NCI-H2227 (cell line): Measurements from ENCODE around the gene MYH14.
"Not testable (repeated sequence)": the region's sequence is repeated elsewhere in the genome, so short reads cannot be mapped to it uniquely, and the experiment has no call there.

Source experiments
- DNase-seq: peaks from one replicate; lab custom pipeline; 2025; ENCODE audit not compliant: unreplicated experiment; lab: John Stamatoyannopoulos, UW

Gene MYH14

DNA sequence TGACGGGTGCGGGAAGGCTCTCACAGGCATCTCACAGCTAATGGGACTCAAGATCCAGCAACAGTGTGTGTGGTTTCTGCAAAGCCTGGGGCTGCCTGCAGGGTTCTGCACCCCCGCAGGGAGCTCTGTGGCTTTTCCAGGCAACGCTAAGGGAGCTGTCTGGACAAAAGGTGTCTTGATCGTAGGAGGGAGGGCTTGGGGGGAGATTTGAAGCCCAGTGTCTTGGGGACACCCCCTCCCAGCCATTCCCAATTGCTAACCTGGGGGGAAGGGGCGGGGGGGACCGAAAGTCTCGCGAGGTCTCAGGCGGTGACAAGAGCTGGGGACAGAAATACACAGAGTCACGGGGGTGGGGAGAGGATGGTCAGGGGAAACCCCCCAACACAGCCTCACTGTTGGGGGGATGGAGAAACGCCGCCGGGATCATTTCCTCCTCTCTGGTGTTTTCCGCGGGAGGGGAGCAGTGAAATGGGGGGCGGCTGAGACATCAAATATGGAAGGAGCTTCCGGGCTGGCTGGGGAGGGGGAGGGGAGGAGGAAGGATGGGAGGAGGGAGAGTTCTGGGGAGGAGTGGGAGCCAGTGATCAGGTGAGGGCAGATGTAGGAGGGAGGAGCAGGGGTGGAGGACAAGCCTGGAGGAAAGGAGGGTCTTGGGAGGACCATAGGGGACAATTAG lies 112.5 kb downstream of the MYH14 start:
- DNase-seq: peak; percentile 89

DNA sequence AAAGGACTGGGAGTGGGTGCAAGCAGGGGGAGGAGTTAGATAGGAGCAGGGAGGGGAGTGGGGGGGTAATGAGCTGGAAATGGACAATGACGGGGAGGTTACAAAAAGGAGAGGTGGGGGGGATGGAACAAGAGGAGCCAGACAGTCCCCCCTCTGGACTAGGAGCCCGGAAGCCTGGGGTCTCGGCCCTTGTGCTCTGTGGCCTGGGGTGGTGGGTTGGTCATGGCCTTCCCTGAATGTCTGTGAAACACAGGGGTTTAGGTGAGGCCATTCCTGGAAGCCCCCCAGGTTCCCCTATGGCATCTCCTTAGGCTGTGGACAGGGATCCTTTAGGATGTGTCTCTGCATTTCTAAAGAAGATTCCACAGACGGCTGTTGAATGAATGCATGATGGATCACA lies 113.7 kb downstream of the MYH14 start:
- DNase-seq: no peak

DNA sequence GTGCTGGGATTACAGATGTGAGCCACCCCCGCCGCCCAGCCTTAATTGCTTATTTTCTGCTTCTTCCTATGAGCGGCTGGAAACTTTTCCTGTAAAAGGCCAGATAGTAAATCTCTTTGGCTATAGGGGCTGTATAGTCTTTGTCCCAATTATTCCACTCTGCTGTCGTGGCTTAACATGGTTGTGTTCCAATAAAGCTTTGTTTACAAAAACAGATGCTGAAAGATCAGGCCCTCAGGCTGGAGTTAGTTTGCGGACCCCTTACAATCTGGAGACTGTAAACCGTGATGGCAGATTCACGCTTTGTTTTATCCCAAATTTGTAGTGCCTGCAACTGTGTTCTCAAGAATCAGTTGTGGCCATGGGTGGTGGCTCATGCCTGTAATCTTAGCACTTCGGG lies 115.0 kb downstream of the MYH14 start:
- DNase-seq: no peak

DNA sequence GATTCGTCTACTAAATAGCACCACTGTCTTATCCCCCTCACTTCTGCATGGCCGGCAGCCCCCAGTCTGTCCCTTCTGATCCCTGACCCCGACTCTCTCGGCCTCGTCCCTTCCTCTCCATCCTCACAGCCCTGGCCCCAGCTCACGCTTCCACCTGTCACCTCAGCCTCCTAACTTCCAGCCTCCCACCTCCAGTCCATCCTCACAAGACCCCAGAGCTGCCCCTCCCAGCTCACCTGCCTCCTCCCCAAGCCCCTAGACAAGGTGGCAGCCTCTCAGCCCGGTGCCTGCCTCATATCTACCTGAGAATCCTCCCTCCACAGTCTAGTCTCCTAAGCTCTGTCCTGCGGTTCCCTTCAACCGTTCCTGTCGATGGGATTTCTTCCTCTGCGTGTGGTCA lies 115.7 kb downstream of the MYH14 start:
- DNase-seq: no peak

DNA sequence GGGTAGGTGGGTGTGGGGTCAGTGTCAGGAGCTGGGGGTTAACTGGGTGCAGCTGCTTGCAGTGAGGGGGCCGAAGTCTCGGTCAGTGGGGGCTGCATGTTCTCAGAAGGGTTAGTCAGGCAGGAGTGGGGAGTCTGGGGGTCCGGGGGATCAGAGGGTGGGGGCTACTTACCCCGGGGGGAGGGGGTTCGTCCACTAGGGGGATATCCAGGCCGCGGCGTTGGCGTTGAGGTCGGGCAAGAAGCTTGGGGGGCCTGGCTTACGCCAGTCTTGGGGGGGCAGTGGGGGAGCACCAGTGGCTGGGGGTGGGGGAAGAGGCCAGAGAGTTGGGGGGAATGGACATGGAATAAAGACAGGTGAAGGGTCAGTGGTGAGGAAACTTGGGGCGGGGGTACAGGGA lies 116.6 kb downstream of the MYH14 start:
- DNase-seq: no peak

DNA sequence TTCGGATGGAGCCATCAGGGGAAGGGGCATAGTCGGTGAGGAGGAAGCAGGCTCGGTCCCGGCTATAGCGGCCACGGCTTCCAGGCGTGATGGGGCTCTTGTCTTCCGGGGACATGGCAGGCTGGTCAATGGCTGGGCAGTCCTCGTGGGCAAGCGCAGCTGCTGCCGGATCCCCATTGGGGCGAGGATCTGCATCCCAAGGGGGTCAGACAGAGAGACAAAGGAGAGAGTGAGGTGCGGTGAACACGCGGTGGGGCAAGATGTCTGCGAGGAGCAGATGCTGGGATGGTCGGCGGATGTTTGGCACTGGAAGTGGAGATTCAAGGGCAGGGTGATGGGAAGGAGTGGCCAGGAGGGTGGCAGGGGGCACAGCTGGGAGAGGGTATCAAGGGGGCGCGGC lies 117.2 kb downstream of the MYH14 start:
- DNase-seq: no peak

DNA sequence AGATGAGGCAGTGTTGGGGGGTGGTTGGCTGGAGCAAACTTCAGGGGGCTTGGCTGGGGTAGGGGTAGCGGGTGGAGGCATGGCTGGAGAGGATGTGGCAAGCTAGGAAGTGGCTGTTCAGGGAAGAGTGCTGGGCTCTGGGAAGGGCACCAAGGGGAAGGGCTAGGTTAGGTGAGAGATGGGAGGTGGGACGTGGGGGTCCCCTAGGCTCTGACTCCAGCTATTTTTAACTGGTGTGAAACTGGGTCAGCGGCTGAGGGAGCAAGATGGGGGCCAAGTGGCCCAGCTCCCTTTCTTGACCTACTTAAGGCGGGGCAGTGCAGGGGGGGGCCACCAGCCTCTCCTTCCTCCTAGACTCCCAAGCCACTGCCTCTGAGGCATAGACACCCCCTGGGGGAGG lies 118.4 kb downstream of the MYH14 start:
- no peak for DNase-seq

DNA sequence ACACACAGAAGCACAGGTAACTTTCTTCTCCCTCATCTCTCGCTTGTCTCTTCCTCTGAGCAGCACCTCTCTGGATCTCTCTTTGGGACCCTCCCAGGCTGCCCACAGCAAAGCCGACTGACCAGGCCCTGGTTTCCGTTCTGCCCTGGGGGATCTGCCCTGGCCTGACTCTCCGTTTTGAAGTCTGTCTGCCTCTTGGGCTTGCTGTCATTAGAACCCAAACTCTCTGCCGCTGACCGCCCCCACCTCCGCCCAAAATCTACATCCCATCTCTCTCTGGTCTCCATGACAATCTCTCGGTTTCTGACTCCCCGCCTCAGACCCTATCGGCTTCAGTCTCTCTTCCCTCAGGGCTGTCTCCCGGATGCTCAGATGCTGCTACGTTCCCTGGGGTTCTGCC lies 118.8 kb downstream of the MYH14 start:
- no peak for DNase-seq

DNA sequence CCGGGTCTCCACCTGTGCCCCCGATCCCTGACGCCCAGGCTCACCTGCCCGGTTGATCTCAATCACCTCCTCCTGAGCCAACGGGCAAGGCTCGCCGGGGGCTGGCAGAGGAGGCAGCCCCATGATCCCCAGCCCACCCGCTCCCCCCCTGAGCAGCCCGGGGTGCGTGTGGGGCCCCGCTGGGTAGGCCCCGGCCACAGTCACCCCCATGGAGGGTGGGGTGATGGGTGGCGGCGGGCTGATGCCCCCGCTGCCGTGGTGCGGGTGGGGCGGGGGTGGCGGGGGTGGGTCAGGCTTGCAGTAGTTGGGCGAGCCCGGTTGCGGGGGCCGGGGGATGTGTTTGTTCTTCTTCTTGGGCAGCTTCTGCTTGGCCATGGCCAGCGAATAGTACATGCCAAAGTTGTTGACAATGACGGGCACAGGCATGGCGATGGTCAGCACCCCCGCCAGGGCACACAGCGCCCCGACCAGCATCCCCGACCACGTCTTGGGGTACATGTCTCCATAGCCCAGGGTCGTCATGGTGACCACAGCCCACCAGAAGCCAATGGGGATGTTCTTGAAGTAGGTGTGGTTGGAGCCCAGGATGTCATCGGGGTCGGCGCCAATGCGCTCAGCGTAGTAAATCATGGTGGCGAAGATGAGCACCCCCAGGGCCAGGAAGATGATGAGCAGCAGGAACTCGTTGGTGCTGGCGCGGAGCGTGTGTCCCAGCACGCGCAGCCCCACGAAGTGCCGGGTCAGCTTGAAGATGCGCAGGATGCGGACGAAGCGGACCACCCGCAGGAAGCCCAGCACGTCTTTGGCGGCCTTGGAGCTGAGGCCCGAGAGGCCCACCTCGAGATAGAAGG lies 119.7 kb downstream of the MYH14 start:
- no peak for DNase-seq

DNA sequence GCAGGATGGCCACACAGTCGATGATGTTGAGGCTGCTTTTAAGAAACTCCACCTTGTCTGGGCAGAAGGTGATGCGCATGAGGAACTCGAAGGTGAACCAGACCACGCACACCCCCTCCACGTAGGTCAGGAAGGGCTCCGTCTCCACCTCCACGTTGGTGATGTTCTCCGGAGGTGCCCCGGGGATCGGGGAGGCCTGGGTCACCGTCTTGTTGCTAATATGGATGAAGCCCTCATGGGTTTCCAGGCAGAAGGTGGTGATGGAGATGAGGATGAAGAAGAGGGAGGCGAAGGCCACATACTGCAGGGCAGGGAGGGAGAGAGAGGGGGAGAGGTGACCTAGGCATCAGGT lies 120.3 kb downstream of the MYH14 start:
- DNase-seq: no peak

DNA sequence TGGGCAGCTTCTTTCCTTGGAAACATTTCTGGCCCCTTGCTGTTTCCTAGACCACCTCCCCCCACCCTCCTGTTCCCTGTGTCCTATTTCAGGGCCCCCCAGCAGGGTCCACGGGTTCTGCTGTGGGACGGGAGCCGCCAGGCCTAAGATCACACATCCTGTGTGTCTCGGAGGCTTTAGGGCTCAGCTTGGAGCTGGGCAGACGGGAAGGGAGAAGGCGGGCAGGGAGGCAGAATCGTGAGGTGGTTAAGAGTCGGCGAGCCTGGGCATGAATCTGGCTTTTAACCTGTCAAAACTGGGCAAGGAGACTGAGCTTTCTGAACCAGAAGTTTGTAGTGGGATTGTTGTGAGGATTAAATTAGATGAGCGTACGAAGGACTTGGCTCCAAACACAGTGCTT lies 120.9 kb downstream of the MYH14 start:
- no peak for DNase-seq

DNA sequence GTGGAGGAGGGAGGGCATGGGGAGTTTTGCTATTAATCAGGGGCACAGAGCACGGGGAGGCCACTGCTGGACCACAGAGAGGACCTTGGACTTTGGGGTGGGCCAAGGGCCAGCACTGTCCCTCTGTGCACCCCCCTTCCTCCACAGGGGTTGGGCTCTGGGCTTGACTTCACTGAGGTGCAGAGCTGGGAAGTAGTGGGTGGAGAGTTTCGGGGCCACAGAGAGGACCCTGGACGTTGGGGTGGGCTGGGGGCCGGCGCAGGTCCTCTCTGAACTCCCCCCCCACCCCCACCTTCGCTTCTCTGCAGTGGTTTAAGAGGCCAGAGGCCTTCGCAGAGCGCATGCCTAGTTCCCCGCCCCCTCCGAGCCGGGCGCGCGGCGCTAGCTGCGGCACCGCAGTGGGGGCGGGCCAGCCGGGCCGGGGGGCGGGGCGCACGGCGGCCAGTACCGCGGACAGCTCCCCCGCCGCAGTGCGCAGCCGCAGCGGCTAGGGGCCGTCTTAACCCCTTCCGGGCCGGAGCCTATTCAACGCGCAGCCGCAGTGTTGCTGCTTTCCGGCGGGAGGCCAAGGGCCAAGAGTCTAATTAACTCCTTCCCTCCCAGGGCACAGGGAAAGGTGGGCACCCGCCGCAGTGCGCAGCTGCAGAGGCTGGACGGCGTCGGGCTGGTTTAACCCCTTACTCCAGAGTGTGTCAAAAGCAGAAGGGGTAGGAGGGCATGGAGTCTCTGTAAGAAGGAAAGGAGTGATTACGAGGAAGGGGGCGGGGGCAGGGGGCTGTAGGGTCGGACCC lies 122.1 kb downstream of the MYH14 start:
- DNase-seq: peak; percentile 94

DNA sequence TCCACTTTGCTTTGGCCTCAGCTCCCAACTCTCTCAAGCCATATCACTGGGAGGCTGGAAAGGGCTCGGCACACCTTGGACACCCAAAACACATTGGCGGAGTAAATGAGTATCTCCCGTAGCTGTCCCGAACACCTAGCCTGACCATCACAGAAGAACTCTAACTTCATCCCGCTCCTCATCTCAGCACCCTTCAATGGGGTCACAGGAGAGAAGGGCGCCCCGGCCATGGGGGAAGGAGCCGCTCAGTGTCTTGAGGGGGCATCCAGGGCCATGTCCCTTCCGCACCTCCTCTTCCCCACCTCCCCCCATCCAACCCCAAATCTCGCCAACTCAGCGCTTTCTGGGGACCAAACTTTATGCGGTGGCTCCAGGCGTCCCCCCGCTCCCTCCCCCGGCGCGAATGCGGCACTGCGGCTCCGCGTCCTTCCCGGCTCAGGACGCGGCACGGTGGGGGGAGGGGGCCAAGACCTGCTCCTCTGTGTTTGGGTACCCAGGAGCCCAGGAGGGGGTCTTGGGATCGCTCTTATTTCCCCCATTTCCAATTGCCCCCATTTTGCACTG lies 122.8 kb downstream of the MYH14 start:
- DNase-seq: no peak

DNA sequence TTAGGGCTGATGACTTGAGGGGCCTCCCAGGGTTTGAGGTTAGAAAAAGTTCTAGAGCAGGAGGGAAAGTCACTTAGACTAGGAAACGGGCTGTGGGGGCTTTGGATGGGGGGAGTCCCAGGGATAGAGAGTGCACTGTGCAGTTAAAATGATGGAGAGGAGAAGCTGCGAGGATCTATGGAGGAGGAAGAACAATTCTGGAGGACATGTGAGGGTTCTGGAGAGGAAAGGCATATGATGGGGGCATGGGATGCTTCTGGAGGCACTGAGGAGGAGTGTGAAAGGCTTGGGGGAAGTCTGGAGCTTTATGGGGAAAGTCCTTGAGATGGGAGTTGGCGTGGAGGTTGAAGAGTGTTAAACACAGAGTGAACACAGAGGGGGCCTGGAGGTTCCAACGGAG lies 123.6 kb downstream of the MYH14 start:
- no peak for DNase-seq

DNA sequence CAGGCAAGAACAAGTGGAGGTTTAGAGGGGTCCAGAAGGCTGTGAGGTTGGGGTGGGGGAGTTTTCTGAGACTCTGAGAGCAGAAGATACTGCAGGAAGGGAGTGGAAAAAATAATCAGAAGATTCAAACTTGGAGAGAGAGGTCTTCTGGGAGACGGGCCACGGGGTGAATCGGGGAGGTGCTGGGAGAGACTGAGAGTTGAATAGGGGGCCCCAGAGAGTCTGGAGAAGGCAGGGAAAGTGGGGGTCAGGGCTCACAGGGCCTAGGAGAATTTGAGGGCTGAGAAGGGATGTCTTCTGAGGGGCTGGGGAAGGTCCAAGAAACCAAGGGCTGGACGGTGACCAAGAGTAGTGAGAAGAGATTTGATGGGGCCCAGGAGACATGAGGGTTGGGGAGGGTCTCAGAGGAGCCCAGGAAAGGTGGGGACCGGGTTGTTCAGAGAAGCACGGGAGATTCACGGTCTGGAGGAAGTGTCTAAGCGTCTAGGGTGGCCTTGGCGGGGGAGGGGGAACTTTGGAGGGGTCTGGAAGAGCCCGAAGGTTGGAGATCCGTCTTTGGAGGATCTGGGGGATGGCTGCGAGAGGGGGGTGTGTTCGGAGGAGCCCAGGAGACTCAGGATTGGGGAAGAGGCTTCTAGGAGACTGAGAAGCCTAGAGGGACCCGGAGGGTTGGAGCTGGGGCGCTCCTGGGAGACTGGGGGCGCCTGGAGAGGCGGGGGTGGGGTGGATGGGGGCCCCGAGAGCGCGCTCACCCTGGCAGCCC lies 124.2 kb downstream of the MYH14 start:
- no peak for DNase-seq

DNA sequence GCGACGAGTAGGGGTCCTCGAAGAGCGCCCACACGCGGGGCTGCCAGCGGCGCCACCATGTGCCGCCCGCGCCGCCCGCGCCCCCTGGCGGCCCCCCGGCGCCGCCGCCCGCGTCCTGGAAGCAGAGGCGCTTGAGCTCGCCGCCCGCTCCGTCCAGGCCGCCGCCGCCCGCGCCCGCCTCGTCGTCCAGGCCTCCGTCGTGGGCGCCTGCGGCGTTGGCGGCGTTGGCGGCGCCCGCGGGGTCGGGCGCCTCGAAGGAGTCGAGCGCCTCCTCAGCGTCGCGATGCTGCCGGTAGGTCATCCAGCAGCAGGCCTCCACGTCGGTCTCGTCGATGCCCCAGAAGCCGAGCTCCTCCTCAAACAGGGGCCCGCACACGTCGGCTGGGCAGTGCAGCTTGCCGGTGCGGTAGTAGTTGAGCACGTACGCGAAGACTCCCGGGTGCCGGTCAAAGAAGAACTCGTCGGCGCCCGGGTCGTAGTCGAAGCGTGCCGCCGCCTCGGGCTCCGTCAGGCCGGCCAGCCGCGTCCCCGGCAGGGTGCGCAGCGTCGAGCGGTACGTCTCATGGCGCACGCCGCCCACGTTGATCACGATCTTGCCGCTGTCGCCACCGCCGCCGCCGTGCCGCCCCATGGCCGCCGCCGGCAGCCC lies 124.9 kb downstream of the MYH14 start:
- peak; percentile 66 for DNase-seq

DNA sequence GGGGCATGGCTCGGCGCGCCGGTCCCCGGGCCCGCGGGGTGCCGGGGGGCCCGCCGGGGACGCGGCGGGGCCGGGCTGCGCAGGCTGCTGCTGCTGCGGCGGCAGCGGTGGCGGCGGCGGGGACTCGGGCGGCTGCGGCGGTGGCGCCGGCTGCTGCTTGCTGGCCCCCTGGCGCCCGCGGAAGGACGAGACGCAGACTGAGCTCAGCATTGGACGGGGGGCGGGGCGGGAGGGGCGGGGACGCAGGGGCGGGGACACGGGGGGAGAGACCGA lies 125.4 kb downstream of the MYH14 start:
- no peak for DNase-seq

DNA sequence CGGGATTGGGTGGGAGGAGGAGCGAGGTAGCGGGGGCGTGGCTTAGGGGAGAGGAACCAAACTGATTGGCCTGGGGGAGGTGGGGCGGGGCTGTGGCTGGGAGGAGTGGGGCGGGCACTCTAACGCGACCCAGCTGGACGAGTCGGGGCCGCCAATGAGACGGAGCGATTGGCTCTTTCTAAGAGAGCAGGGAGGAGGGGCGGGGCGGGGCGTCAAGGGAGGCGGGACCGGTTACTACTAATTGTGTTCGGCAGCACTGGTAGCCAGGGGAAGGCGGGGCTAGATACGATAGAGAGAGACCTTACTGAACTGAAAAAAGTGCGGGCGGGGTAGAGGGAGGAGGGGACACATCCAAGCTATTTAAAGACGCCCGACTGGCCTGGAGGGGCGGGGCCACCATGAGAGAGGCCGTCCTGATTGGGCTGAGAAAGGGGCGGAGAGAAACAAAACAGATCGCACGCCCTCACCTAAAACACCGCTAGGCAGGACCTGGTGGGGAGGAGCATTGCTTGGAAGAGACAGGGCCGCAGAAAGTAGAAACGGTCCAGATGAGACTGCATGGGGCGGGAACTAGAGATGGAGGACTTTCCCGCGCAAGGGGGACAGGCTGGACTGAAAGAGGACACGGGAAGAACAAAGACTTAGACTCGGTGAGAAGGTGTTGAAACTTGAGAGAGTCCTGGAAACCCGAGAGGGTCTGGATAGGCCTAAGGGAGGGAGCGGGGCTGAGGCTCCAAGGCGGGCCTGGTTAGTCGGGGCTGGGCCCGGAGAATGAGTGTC lies 125.9 kb downstream of the MYH14 start, which contains the start of gene KCNC3:
TSS of gene KCNC3 (minus strand) at position 232 of the 780 bp plus-strand sequence. CDS start 295 bp downstream, outside the sequence.
- peak; percentile 98 for DNase-seq

DNA sequence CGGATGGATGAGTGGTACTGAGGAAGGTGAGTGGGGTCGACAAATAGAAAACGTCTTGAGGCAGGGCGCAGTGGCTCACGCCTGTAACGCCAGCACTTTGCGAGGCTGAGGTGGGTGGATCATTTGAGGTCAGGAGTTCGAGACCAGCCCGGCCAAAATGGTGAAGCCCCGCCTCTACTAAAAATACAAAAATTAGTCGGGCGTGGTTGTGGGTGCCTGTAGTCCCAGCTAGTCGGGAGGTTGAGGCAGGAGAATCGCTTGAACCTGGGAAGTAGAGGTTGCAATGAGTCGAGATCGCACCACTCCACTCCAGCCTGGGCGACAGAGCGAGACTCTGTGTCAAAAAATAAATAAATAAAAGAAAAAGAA lies 126.5 kb downstream of the MYH14 start:
- DNase-seq: not testable (repeated sequence)
